Right lobe of liver (tissue), 6 donors: ENCODE data around the gene IRF2. TPM values are rescaled to one million over a fixed set of nuclear protein-coding genes. Genes with fewer than 3 reads are reported as not detected.
A peak's percentile ranks its signal among the peaks of the same experiment; 100 is the strongest.

Source experiments
- ATAC-seq, 4 donors: fragments of 200-7000 bp; cut with Tn5 transposase; one replicate each; pipeline ENCODE4 v1.9.1; 2020; ENCODE audit warnings: mild to moderate bottlenecking in 4 of 4, moderate library complexity in 4 of 4
- DNase-seq, 3 donors: peaks; one replicate each; pipeline ENCODE4 v3.0.0-alpha.2; 2020
- H3K27ac ChIP-seq, 3 donors: fragments of 200-600 bp; one replicate each; pipeline ENCODE4 v1.8.0; 2022
- H3K27me3 ChIP-seq, 2 donors: fragments of 200-600 bp; one replicate each; pipeline ENCODE4 v1.8.0; 2022
- H3K36me3 ChIP-seq, 4 donors: fragments of 200-600 bp; sonication (generic) in 1 of 4; one replicate each; pipeline versions ENCODE4 v1.5.1 to v1.8.0; 2017 to 2022; ENCODE audit warnings: control low read depth in 1 of 4
- H3K4me1 ChIP-seq, 4 donors: fragments of 200-600 bp; sonication (generic) in 1 of 4; one replicate each; pipeline versions ENCODE4 v1.5.1 to v1.8.0; 2017 to 2022; ENCODE audit warnings: control low read depth in 1 of 4
- H3K4me3 ChIP-seq, 3 donors: fragments of 200-600 bp; one replicate each; pipeline ENCODE4 v1.8.0; 2022
- H3K9me3 ChIP-seq, 4 donors: fragments of 200-600 bp; sonication (generic) in 1 of 4; one replicate each; pipeline versions ENCODE4 v1.5.1 to v1.8.0; 2017 to 2022; ENCODE audit warnings: control low read depth in 1 of 4
- CTCF ChIP-seq, 4 donors: fragments of 200-600 bp in 3 of 4; fragments of 450-650 bp in 1 of 4; IDR thresholded peaks; one replicate each; pipeline versions ENCODE4 v1.5.1 to v1.8.0; 2016 to 2022; ENCODE audit warnings: antibody characterized with exemption in 4 of 4, mild to moderate bottlenecking in 2 of 4
- POLR2A ChIP-seq: fragments of 450-650 bp; IDR thresholded peaks from one replicate; pipeline ENCODE4 v1.6.1; 2017; ENCODE audit warnings: antibody characterized with exemption, mild to moderate bottlenecking
- WGBS: methylation state at CpG from one replicate; pipeline ENCODE4 v1.1.6; 2018; ENCODE audit warnings: low coverage, low lambda C conversion rate; ENCODE audit not compliant: insufficient coverage; ENCODE audit errors: missing lambda C conversion rate; 5-methylcytosine and 5-hydroxymethylcytosine counted together
- intact Hi-C, 2 donors: fragments of 100-400 bp; cut with DNase I; formaldehyde crosslinking; loops; one replicate each; pipeline versions ENCODE4 v1.11.2 to v1.14.1; 2022
- total RNA-seq, 6 experiments: library from RNA; depleted of rRNA in 2 of 6; stranded (reverse); fragments of >200 nt in 2 of 6; fragmentation: NEBNext Ultra II Directional in 3 of 6; extraction: Animal tissue kit (Norgen Biotek cat#: 25700) in 3 of 6; gene quantifications; one replicate each; pipeline versions ENCODE4 v1.1.0 to v1.2.4, GENCODE V29; 2016 to 2023
- donor health status: DM: no; HTN: yes; CAD: no.
- donor health status: DM: no; HTN: no; CAD: no.
- donor health status: DM: no; HTN: no; CAD: no.
- donor health status: DM: no; HTN: yes; CAD: no.
- donor health status: DM: no; HTN: yes; CAD: no.

Gene IRF2
- total RNA-seq, 6 experiments from 2014 or later = 16.9 to 29.0 (median 21.3) TPM

GRCh38 chr4:184350964-184351363 is 123.4 kb downstream of the IRF2 start:
- Histone ChIP-seq H3K4me1 (peaks cover 0 to 71% (median 28%) of the 10 kb centered on the region in 4 donors), H3K27ac (peak overlapping the region; percentile 31 to 93 (median 49)), H3K36me3 (no peaks in the 10 kb centered on the region), H3K9me3 (no peaks in the 10 kb centered on the region), H3K4me3 (no peak overlapping the region), H3K27me3 (no peaks in the 10 kb centered on the region)
- no peak for DNase-seq
- intact Hi-C loops = no loop called here
- ATAC-seq = no peak
- TF ChIP-seq POLR2A = no peak
- no peak for TF ChIP-seq CTCF (IDR thresholded peaks at IDR 0.05)
- WGBS = 93% methylated on average over 5 of the region's 5 CpGs

GRCh38 chr4:184350213-184350817 is 124.0 kb downstream of the IRF2 start:
- ATAC-seq = no peak
- no peak for TF ChIP-seq POLR2A
- no peak for TF ChIP-seq CTCF (IDR thresholded peaks at IDR 0.05)
- Histone ChIP-seq H3K27me3 (no peaks in the 10 kb centered on the region), H3K4me3 (no peak overlapping the region), H3K27ac (peak overlapping the region; percentile 86 to 95 (median 93)), H3K36me3 (no peaks in the 10 kb centered on the region), H3K4me1 (peaks cover 0 to 71% (median 32%) of the 10 kb centered on the region in 4 donors), H3K9me3 (no peaks in the 10 kb centered on the region)
- intact Hi-C loops = no loop called here
- WGBS = 92% methylated on average over 6 of the region's 9 CpGs
- no peak for DNase-seq

GRCh38 chr4:184349283-184350039 is 124.9 kb downstream of the IRF2 start:
- H3K27ac ChIP-seq = peak overlapping the region; percentile 86 to 95 (median 93)
- H3K9me3 ChIP-seq = no peaks in the 10 kb centered on the region
- ATAC-seq (no peak), DNase-seq (peak in 2 of 3 donors; percentile 51 to 60)
- no peak for TF ChIP-seq POLR2A
- TF ChIP-seq CTCF (IDR thresholded peaks at IDR 0.05) = no peak
- H3K4me1 ChIP-seq = peaks cover 0 to 71% (median 34%) of the 10 kb centered on the region in 4 donors
- WGBS = 60% methylated on average over 11 of the region's 11 CpGs
- H3K27me3 ChIP-seq = no peaks in the 10 kb centered on the region
- H3K4me3 ChIP-seq = peak overlapping the region in 1 of 3 donors; percentile 6
- intact Hi-C loops = loop anchor here (5.0 kb wide), 1 partner anchor 33 kb away; no protein-coding TSS in a partner anchor
- H3K36me3 ChIP-seq = no peaks in the 10 kb centered on the region

- H3K27ac ChIP-seq = peak overlapping the region; percentile 86 to 95 (median 93)
- TF ChIP-seq CTCF (IDR thresholded peaks at IDR 0.05) = peak in 1 of 4 donors; percentile 11
- TF ChIP-seq POLR2A = peak; percentile 75
- 13% methylated on average over 14 of the region's 15 CpGs for WGBS
- no peaks in the 10 kb centered on the region for H3K27me3 ChIP-seq
- intact Hi-C loops = loop anchor here (5.0 kb wide), 1 partner anchor 34 kb away; no protein-coding TSS in a partner anchor
- DNase-seq (peak; percentile 77 to 92 (median 84)), ATAC-seq (peak; percentile 60 to 81 (median 73))
- no peaks in the 10 kb centered on the region for H3K36me3 ChIP-seq
- H3K9me3 ChIP-seq = no peaks in the 10 kb centered on the region
- H3K4me1 ChIP-seq = peaks cover 0 to 75% (median 34%) of the 10 kb centered on the region in 4 donors
- H3K4me3 ChIP-seq = peak overlapping the region in 1 of 3 donors; percentile 14
These were observed 125.8 kb downstream of the IRF2 start for GRCh38 chr4:184348311-184349233.
